ENCODE results near the gene BRF1.
"Not testable (repeated sequence)": the region's sequence is repeated elsewhere in the genome, so short reads cannot be mapped to it uniquely, and the experiment has no call there.

The BRF1 gene, protein sequence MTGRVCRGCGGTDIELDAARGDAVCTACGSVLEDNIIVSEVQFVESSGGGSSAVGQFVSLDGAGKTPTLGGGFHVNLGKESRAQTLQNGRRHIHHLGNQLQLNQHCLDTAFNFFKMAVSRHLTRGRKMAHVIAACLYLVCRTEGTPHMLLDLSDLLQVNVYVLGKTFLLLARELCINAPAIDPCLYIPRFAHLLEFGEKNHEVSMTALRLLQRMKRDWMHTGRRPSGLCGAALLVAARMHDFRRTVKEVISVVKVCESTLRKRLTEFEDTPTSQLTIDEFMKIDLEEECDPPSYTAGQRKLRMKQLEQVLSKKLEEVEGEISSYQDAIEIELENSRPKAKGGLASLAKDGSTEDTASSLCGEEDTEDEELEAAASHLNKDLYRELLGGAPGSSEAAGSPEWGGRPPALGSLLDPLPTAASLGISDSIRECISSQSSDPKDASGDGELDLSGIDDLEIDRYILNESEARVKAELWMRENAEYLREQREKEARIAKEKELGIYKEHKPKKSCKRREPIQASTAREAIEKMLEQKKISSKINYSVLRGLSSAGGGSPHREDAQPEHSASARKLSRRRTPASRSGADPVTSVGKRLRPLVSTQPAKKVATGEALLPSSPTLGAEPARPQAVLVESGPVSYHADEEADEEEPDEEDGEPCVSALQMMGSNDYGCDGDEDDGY

DNA sequence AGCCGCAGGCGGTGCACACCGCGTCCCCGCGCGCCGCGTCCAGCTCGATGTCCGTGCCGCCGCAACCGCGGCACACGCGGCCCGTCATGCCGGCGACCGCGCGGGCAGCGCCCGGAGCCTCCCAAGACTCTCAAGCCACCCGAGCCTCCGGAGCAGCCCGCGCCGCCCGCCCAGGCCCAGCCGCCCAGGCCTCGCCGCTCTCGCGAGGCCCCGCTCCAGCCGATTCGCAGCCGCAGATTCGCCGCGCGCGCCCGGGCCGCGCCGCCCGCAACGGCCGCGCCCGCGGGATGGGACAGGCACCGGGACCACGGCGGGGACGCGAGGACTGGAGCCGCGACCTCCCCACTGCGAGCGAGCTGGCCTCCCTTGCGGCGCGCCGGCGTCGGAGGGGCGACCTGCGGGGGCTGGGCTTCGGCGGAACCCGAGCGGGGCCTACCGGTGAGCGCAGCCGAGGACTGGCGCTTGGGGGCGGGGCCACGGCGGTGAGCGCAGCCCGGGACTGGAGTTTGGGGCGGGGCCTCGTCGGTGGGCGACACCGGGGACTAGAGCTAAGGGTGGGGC, at the start of gene BRF1:
Gene BRF1 (minus strand): TSS at position 460 of the 561 bp plus-strand sequence. CDS start 372 bp downstream, at position 88.
- DNase-seq (ENCODE audit: low read depth) = peak; percentile 93

DNA sequence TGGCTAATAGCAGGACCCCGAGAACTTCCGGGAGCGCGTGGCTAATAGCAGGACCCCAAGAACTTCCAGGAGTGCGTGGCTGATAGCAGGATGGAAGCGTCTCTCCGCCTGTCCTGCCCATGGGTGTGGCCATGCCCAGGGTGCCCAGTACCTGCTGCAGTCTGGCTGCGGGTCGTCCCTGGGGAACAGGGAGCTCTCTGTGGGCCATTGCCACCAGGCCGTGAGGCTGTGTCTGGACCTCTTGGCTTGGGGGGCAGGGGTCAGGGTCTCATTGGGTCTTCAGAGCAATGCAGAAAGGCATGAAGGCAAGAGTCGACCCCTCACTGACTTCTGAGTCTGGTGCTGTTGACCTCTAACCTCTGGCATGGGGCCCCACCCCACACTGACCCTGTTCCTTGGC, 49.2 kb upstream of the BRF1 start:
- no peak for DNase-seq (ENCODE audit: low read depth)

DNA sequence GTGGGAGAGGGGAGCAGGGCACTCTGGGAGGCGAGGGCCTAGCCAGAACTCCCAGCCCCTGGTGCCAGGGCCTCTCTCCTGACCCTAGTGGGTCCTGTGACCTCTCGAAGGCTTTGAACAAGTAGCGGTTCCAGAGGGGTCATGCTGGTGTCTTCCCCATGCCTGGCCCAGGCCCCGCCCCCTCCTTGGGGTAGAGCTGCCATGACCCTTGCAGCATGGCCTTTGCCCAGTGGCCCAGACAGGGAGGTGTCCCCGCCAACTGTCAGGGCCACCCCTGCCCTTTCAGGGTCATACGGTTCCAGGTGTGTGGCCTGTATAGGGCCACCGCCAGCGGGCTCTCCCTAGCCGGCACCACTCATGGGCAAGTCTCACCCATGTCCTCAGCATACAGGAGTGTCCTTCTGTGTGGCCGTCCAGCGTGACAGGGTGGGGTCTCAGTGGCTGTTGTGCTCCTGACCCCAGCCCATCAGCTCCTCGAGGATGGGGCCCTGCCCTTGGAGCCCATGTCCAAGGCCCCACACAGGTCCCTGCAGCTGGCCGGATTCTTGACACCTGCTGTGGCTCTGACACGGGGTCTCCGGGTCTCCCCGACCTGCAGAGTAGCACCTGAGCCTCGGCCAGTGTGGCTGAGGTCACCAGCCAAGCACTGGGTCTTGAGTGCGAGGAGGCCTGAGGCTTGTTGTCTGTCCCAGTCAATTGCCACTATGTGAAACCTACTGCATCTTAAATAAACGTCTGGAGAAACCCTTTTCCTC, 48.3 kb upstream of the BRF1 start:
- no peak for DNase-seq (ENCODE audit: low read depth)

DNA sequence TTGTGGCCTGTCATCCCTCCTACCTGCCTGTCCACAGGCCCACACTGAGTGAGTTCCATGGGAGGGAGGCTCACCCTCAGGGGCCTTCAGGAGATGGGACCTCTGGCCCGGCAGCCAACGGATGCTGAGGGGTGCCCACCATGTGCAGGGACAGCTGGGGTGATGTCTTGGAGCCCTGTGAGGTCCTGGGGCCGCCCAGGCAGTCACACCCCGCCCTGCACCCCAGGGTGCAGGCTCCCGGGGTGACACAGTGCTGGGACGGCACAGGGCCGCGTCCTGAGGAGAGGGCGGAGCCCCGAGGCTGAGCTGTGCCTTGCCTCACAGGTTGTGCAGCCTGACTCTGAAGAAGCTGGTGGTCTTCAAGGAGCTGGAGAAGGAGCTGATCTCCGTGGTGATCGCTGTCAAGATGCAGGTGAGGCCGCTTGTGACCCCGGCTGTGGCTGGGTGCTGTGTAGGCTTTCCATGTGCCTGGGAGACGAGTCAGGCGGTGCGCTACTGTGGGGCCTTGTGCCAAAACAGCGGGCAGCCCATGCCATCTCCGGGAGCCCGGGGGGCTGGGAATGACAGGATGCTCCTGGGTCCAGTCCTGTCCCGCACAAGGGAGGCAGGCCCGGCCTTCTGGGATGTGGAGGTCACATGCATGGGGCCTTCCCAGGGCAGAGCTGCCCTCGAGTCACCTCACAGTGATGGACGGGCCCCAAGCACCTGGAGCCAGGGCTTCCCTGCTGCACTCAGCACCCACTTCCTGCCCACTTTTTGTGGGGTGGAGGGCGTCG, 47.6 kb upstream of the BRF1 start:
- no peak for DNase-seq (ENCODE audit: low read depth)

DNA sequence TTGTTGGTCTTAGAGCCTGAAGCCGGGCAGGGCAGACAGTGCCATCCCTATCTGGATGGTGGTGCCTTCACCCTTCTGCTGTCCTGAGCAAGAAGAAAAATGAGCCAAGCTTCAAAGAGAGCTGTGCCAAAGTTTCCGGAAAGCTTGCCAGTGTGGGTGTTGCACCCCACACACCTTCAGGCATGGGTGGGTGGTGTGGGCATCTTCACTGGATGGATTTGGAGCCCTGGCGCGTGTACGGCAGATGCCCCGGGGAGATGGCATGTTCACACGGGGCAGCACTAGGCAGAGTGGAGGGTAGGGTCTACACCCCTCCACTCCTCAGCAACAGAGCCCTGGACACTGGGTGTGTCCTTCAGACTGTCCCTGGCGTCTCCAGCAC, 46.8 kb upstream of the BRF1 start:
- DNase-seq (ENCODE audit: low read depth) = no peak

DNA sequence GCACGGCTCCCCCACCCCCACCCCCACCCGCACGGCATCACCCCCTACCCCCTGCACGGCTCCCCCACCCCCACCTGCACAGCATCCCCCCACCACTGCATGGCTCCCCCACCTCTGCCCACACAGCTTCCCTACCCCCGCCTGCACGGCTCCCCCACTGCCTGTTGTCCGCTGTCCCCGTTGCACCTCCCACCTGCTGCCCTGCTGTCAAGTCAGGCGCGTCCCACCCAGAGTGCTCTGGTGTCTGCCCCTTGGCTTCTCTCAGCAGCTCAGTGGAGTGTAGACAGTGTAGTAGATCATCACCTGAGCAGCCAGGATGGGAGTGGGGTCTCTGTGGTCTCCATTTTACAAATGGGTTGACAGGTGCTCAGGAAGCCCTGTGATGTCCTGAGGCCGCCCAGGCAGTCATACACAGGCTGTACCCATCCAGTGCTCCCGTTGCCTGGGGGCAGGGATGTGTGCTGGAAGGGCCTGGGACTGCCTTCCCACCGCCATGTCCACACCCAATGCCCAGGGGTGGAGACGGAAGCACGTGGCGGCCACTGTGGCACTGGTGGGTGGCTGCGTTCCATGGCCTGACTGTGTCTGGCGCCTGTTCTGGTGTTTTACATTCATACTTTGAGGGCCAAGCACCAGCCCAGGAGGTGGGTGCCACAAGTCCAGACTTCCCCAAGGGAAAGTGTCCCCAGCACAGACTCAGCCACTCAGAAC, 46.2 kb upstream of the BRF1 start:
- DNase-seq (ENCODE audit: low read depth) = no peak

DNA sequence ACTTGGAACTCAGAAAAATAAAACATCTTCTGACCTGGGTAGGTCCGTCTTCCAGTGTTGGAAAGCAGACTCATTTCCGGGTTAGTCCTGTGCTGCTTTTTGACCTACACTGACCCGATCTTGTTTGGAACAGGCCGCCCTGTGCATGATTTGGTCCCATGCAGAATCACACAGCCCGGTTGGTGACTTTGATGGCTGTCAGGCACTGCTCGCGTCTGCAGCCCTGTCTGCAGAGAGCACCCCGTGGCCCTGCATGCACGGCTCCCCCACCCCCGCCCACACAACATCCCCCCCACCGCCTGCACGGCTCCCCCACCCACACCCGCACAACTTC, 45.4 kb upstream of the BRF1 start:
- no peak for DNase-seq (ENCODE audit: low read depth)

DNA sequence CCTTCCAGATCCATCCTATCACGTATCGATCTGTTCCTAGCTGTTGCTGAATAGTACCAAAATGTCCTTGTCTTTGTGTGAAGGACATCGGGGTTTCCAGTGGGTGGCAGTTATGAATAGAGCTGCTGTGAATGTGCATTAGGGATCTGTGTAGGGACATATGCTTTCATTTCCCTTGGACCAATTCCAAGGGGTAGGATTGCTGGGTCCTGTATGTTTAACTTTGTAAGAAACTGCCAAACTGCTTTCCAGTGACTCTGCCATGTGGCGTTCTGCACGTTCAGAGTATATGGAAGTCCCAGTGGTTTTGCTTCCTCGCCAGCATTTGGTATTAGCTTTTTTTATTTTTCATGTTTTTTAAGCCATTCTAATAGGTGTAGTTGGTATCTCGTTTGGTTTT, 42.4 kb upstream of the BRF1 start:
- no peak for DNase-seq (ENCODE audit: low read depth)

DNA sequence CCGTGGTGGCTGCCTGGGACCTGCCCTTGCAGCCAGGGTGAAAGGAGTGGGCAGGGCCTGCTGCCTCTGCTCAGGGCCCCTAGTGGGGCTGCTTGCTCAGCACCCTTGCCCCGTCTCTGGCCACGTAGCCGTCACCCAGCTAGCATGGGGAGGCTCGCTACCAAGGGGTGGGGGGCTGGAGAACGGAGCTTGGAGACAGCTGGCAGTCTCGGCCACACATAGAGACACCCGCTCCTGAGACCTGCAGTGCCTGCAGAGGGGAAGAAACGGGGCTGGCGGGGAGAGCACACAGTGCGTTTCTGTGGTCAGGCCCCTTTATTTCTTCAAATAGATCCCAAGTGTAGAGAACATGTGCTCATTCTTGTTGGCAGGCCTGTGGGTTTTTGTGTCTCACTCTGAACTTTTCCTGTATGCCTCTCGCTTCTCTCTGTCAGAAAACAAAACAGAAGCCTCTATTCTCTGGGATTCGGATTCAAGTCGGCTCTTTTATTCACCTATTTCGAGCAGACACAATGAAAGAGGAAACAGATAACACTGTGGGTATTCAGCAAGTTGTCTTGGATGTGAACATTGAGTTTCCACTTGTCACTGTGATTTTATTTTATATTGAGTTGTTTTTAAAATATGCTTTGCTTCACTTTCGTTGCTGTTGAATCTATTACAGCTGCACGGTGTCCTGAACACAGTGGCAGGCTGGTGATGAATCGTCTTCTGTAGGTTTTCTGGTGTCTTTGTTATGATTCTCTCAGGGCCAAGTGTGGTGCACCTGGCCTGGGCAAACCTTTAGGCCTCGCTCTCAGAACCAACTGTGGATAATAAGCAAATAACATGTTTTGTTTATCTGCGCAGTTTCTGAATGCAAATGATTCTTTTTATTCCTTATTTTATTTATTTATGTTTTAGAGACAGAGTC, 40.3 kb upstream of the BRF1 start:
- no peak for DNase-seq (ENCODE audit: low read depth)

DNA sequence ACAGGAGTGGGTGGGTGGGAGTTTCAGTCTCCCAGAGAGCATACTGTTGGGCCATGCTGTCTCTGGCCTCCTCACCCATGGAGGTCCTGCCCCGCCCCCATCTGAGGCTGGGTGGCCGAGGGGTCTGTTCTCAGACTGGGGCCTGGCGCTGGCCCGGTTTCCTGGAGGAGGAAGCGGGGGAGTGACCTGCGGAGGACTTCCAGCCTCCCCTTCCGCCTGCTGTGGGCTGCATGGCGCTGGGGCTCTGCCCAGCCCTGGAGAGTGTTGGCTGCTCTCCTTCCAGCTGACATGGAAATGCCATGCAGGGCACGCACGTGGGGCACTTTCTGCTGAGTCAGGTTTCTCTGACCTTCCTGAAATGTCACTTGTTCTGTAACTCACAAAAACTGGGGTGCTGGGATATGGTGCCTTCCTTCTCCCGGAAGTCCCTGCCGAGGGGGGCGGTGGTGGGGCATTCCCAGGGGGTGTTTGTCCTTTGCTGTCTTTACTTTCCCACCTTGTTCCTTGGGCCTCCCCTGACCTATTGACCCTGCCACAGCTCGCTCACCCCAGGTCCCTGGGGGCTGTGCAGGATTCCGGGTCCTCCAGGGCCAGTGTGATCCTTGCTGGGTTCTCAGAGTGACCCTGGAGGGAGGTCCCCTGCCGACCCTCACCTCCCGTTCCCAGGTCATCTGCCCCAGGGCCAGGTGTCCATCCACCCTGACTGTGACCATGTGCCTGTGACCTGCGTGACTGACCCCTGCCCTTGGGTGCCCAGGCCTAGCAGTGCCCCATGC, 37.4 kb upstream of the BRF1 start:
- DNase-seq (ENCODE audit: low read depth) = no peak

DNA sequence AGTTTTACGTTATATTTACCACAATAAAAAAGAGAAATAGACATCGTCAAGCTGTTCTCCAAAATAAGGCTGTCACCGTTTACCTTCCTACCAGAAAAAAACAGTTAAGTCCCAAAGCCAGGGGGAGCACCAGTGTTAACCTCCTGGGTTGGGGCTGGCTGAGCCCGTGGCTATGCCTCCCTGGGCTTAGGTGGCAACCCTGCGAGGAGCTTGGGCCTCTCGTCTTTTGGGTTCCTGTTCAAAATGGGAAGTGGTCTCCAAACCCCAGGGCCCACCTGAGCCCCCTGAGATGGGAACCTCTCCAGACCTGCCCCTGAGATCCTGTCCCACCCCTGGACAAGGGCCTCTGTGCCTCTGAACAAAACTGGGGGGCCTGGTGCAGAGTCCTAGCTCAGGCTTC, 36.6 kb upstream of the BRF1 start:
- no peak for DNase-seq (ENCODE audit: low read depth)

DNA sequence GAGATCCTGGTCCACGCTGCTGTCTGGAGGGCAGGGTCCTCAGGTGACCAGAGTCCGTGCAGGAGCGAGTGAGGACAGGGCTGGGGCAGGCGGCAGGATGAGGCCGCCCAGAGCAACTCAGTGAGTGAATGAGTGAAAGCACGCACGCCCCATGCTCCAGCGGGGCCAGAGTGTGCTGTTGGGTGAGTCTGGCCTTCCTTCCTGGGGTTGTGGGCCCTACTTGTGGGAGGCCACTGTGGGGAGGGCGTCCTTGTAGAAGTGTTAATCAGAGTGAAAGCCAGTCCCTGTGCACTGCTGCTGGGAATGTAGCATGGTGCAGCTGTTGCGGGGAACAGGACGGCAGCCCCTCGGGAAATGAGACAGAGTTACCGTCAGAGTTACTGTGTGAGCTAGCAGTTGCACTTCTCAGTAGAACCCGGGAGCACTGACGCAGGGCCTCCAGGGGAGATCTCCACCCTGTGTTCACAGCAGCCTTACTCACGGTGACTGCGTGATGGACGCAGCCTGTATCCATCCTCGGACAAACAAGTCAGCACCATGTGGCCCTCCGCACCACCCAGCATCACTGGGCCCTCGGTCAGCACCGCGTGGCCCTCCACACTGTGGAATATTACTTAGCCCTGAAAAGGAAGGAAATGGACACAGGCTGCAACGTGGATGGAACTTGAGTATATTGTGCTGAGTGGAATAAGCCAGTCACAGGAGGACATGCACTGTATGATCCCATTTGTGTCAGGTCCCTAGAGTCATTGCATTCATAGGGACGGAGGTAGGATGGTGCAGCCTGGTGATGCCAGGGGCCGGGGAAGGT, 35.9 kb upstream of the BRF1 start:
- DNase-seq (ENCODE audit: low read depth) = no peak

DNA sequence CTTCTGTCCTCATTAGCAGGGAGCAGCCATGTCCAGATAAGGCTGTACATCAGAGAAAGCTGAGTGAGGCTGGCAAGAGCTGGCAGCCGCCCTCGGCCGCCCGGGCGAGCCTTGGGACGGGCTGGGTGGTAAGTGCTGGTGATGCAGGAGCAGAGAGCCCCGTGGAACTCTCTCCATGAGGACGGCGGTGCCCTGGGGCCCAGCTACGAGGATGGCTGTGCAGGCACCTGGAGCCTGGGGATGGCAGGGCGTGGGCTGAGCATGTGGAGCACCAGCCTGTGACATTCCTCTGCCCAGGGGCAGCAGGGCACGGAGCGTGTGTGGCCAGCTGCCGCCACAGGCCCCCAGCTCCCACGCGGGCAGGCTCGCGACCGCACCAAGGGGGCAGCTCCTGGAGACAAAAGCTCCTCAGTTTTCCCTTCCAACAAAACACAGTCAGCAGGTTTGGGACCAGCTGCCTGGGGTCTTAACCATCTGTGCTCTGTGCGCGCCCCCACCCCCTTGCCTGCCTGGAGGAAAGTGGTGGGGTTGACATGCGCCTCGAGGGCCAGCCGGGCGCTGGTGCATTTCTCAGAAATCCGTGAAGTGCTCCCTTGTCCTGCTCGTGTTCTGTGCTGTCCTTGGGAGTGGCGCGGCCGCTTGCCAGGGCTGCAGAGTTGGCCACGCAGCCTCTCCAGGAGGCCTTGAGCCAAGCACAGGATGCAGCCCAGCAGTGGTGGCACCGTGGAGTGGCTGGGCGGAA, 35.1 kb upstream of the BRF1 start:
- no peak for DNase-seq (ENCODE audit: low read depth)

DNA sequence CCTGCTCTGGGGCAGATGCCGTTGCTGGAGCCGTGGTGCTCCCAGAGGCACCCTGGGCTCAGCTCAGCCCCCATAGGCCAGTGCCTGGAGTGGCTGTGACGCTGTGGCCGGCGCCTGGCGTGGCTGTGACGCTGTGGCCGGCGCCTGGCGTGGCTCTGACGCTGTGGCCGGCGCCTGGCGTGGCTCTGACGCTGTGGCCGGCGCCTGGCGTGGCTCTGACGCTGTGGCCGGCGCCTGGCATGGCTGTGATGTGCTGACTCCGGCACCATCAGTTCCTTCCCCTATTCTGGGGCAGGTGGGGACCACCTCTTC, 34.4 kb upstream of the BRF1 start:
- not testable (repeated sequence) for DNase-seq (ENCODE audit: low read depth)

DNA sequence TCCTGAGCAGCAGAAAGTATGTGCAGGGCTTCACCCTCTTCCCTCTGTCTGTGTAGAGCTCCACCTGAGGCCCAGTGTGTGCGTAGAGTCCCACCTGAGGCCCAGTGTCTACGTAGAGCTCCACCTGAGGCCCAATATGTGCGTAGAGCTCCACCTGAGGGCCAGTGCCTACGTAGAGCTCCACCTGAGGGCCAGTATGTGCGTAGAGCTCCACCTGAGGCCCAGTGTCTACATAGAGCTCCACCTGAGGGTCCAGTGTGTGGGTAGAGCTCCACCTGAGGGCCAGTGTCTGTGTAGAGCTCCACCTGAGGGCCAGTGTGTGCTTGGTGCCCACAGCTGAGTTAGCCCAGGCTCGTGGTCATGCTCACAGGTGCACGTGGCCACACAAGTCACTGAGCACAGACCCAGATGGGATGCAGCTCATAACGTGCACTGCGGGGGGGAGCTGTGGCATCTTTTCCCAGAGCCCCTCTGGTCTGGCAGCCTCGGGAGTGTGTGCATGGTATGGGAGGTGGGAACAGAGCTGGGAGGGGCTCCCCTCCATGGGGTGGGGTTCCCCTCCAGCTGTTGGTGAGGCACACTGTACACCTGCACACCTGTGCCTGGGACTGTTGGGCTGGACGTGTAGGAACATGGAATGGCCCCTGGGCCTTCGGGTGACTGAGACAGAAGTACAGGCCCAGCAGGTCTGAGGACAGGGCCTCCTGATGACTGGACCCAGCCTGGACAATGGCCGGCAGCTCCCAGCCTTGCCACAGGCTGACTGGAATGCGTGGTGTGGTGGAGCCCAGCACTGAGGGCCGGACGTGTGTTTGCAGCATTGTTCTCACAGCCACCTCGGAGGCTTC, 33.8 kb upstream of the BRF1 start:
- DNase-seq (ENCODE audit: low read depth) = no peak

DNA sequence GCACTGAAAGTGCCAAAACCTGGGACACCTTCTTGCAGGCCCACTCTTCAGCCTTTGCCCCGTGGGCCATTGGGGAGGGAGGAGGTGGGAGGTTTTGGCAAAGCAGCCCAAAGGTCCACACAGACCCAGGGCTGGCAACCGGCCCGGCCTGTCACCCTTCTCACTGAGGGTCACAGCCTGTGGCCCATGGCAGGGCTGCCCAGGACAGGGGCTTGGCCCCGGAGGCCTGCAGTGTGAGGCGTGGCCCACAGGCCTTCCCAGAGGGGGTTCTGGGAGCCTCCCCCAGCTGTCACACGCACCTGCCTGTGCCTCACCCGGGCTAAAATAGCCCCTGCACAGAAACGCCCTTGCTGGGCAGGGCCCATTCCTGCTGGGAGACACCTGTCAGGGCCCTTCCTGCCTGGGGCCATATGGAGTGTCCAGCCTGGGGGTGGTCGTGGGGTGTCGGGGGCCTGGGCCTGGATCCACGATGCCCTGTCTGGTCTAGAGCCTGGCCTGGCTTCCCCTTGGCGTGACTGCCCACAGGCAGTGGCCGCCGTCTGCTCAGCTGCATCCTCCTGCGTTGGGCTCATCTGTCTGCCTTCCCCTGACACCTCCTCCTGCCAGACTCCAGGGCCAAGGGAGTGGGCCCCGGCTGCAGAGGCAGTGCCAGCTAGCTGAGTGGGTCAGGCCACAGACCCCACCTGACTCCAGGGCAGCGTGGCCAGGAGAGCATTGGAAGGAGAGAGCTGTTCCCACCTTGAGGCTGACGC, 33.0 kb upstream of the BRF1 start:
- DNase-seq (ENCODE audit: low read depth) = no peak

All from iris pigment epithelial cell (primary cell).